Astrocyte of the cerebellum (primary cell): Measurements from ENCODE around the gene RAB11FIP4.

ENCODE experiments used
- DNase-seq: peaks from one replicate; pipeline ENCODE4 v3.0.0-alpha.2; 2011; ENCODE audit warnings: low read depth
- H3K4me3 ChIP-seq: 2 replicates; pipeline ENCODE4 v1.5.1; 2011; ENCODE audit warnings: mild to moderate bottlenecking, low read depth, low read length, moderate library complexity
- CTCF ChIP-seq: IDR thresholded peaks from 2 replicates; pipeline ENCODE4 v1.5.1; 2012; ENCODE audit warnings: low read length, low read depth, moderate library complexity, mild to moderate bottlenecking; ENCODE audit errors: missing control alignments
- in situ Hi-C: cut with HindIII; loops from 2 replicates; pipeline ENCODE4 v1.10.0; 2017; ENCODE audit warnings: low sequenced_read_pairs

The RAB11FIP4 gene

GRCh38 chr17:31496601-31497000, 105.1 kb downstream of the RAB11FIP4 start:
- no peak overlapping the region for H3K4me3 ChIP-seq
- no peak for TF ChIP-seq CTCF
- no peak for DNase-seq
- in situ Hi-C loops: no loop called here

- no peak for TF ChIP-seq CTCF
- no peak for DNase-seq
- no peak overlapping the region for H3K4me3 ChIP-seq
- in situ Hi-C loops: no loop called here
Observed at GRCh38 chr17:31497431-31497830, 106.0 kb downstream of the RAB11FIP4 start.

- TF ChIP-seq CTCF: no peak
- in situ Hi-C loops: no loop called here
- DNase-seq: no peak
Observed at GRCh38 chr17:31497994-31498826, 106.7 kb downstream of the RAB11FIP4 start.

GRCh38 chr17:31499771-31500554, 108.5 kb downstream of the RAB11FIP4 start:
- peak; percentile 9 for DNase-seq
- in situ Hi-C loops: no loop called here
- no peak for TF ChIP-seq CTCF
- H3K4me3 ChIP-seq: no peak overlapping the region

More at GRCh38 chr17:31497994-31498826, 106.7 kb downstream of the RAB11FIP4 start:
- no peak overlapping the region for H3K4me3 ChIP-seq

GRCh38 chr17:31506517-31506916, 115.0 kb downstream of the RAB11FIP4 start:
- no peak overlapping the region for H3K4me3 ChIP-seq
- no peak for TF ChIP-seq CTCF
- in situ Hi-C loops: no loop called here
- no peak for DNase-seq

GRCh38 chr17:31508288-31509094, 117.0 kb downstream of the RAB11FIP4 start:
- peak; percentile 22 for TF ChIP-seq CTCF
- no peak for DNase-seq
- in situ Hi-C loops: no loop called here
- no peak overlapping the region for H3K4me3 ChIP-seq
